GM21723 (cell line): ENCODE measurements around the gene RND1.
A peak's percentile ranks its signal among the peaks of the same experiment; 100 is the strongest.

Source experiments
- ATAC-seq: cut with Tn5 transposase; IDR thresholded peaks from one replicate; pipeline ENCODE4 v1.9.1; 2021; ENCODE audit warnings: mild to moderate bottlenecking, moderate library complexity; ENCODE audit not compliant: unreplicated experiment

Gene RND1

GRCh38 chr12:48828841-48829575 is 36.7 kb downstream of the RND1 start:
- no peak for ATAC-seq

- ATAC-seq = no peak
These were observed 37.4 kb downstream of the RND1 start for GRCh38 chr12:48828293-48828692.

- ATAC-seq = no peak
These were observed 38.1 kb downstream of the RND1 start for GRCh38 chr12:48827513-48828096.

GRCh38 chr12:48827026-48827425 is 38.6 kb downstream of the RND1 start:
- ATAC-seq = no peak

GRCh38 chr12:48826209-48826855 is 39.3 kb downstream of the RND1 start:
- ATAC-seq = no peak

- ATAC-seq = no peak
These were observed 40.8 kb downstream of the RND1 start for GRCh38 chr12:48824905-48825304.

- ATAC-seq = no peak
These were observed 41.6 kb downstream of the RND1 start for GRCh38 chr12:48824112-48824511.

- no peak for ATAC-seq
These were observed 42.4 kb downstream of the RND1 start for GRCh38 chr12:48823281-48823680.

GRCh38 chr12:48822711-48823110 is 43.0 kb downstream of the RND1 start:
- no peak for ATAC-seq

- no peak for ATAC-seq
These were observed 43.5 kb downstream of the RND1 start for GRCh38 chr12:48822139-48822538.

GRCh38 chr12:48819986-48820725 is 45.5 kb downstream of the RND1 start:
- ATAC-seq = no peak

GRCh38 chr12:48818831-48819590 is 46.7 kb downstream of the RND1 start:
- ATAC-seq = no peak

- no peak for ATAC-seq
These were observed 47.5 kb downstream of the RND1 start, which contains the start of gene CACNB3 for GRCh38 chr12:48817873-48818830. Gene CACNB3 (plus strand): TSS chr12:48818496. CDS start chr12:48818930, 434 bp downstream.

- ATAC-seq = no peak
These were observed 49.4 kb downstream of the RND1 start for GRCh38 chr12:48816143-48816854.

GRCh38 chr12:48815126-48816110 is 50.3 kb downstream of the RND1 start:
- ATAC-seq = peak; percentile 38

- peak; percentile 76 for ATAC-seq
These were observed 51.2 kb downstream of the RND1 start for GRCh38 chr12:48814262-48815125.
